Osteoblast (primary cell): ENCODE results near the gene TLE7. TPM values are rescaled to one million over a fixed set of nuclear protein-coding genes. Genes with fewer than 3 reads are reported as not detected.

Experiments used
- DNase-seq: peaks from one replicate; pipeline ENCODE4 v3.0.0; 2011; ENCODE audit warnings: low spot score, mixed read lengths; ENCODE audit not compliant: insufficient read length; ENCODE audit errors: missing footprints
- H2AFZ ChIP-seq: 2 replicates; pipeline ENCODE4 v1.6.0; 2011; ENCODE audit warnings: mild to moderate bottlenecking, low read length
- H3K27ac ChIP-seq: 2 replicates; pipeline ENCODE4 v1.5.1; 2011; ENCODE audit warnings: mild to moderate bottlenecking, low read depth, low read length, moderate library complexity
- H3K27me3 ChIP-seq: 2 replicates; pipeline ENCODE4 v1.6.0; 2012; ENCODE audit warnings: mild to moderate bottlenecking, control low read depth, inconsistent platforms, low read length, moderate library complexity; ENCODE audit not compliant: insufficient read depth
- H3K36me3 ChIP-seq: 2 replicates; pipeline ENCODE4 v1.5.1; 2011; ENCODE audit warnings: mild to moderate bottlenecking, low read length, control low read depth, moderate library complexity; ENCODE audit not compliant: insufficient read depth
- H3K4me1 ChIP-seq: 2 replicates; pipeline ENCODE4 v1.5.1; 2011; ENCODE audit warnings: mild to moderate bottlenecking, low read length, control low read depth, moderate library complexity; ENCODE audit not compliant: insufficient read depth
- H3K4me2 ChIP-seq: 2 replicates; pipeline ENCODE4 v1.6.0; 2011; ENCODE audit warnings: mild to moderate bottlenecking, low read length; ENCODE audit not compliant: insufficient read depth
- H3K4me3 ChIP-seq: fragments of 200-600 bp; sonication (generic); 3 replicates; pipeline ENCODE4 v1.5.1; 2012; ENCODE audit warnings: mild to moderate bottlenecking, low read length, inconsistent platforms; ENCODE audit not compliant: insufficient read depth
- H3K79me2 ChIP-seq: 2 replicates; pipeline ENCODE4 v1.6.0; 2012; ENCODE audit warnings: mild to moderate bottlenecking, low read length, control low read depth, inconsistent platforms; ENCODE audit not compliant: insufficient read depth
- H3K9me3 ChIP-seq: 2 replicates; pipeline ENCODE4 v1.5.1; 2011; ENCODE audit warnings: low read depth, low read length, control low read depth
- H4K20me1 ChIP-seq: 2 replicates; pipeline ENCODE4 v1.6.0; 2012; ENCODE audit warnings: mild to moderate bottlenecking, low read length, control low read depth; ENCODE audit not compliant: insufficient read depth
- total RNA-seq: library from RNA; depleted of rRNA; stranded (reverse); fragments of >200 nt; gene quantifications from 2 replicates; pipeline ENCODE4 v1.2.3, GENCODE V29; 2012
- TF ChIP-seq, protein P1 (sequence below): IDR thresholded peaks from 2 replicates; pipeline ENCODE4 v1.5.1; 2011; ENCODE audit warnings: mild to moderate bottlenecking, low read depth, low read length, moderate library complexity; ENCODE audit errors: extremely low read depth

The TLE7 gene
- total RNA-seq, 1 donor: not detected

- no peaks in the 10 kb centered on the region for H3K36me3 ChIP-seq
- no peak for DNase-seq
- H3K27me3 ChIP-seq: peaks cover 13% of the 10 kb centered on the region
- no peak overlapping the region for H2AFZ ChIP-seq
- no peak overlapping the region for H3K4me2 ChIP-seq
- no peaks in the 10 kb centered on the region for H4K20me1 ChIP-seq
- H3K4me3 ChIP-seq: no peak overlapping the region
- TF ChIP-seq, protein P1, sequence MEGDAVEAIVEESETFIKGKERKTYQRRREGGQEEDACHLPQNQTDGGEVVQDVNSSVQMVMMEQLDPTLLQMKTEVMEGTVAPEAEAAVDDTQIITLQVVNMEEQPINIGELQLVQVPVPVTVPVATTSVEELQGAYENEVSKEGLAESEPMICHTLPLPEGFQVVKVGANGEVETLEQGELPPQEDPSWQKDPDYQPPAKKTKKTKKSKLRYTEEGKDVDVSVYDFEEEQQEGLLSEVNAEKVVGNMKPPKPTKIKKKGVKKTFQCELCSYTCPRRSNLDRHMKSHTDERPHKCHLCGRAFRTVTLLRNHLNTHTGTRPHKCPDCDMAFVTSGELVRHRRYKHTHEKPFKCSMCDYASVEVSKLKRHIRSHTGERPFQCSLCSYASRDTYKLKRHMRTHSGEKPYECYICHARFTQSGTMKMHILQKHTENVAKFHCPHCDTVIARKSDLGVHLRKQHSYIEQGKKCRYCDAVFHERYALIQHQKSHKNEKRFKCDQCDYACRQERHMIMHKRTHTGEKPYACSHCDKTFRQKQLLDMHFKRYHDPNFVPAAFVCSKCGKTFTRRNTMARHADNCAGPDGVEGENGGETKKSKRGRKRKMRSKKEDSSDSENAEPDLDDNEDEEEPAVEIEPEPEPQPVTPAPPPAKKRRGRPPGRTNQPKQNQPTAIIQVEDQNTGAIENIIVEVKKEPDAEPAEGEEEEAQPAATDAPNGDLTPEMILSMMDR: no peak
- H3K27ac ChIP-seq: no peak overlapping the region
- peaks cover 3% of the 10 kb centered on the region for H3K9me3 ChIP-seq
- H3K4me1 ChIP-seq: no peaks in the 10 kb centered on the region
- H3K79me2 ChIP-seq: no peaks in the 10 kb centered on the region
Observed at GRCh38 chr16:71407731-71408130, 34.1 kb downstream of the TLE7 start.

DNA sequence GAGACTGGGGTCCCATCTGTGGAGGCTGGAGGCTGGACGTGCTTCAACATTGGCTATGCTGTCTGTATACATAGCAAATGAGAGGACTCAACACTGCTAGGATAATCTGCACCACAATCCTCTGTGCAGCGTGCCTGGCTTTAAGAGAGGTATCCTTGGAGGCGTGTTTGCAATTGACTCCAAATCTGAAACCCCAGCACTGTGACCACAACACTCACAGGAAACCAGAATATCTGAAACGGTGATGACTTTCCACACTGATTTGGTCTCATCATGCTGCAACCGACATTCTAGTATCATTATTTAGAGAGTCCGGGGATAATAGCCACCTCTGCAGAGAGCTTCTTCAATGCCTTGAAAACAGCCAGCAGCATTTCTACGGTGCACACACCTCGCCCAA, 35.1 kb downstream of the TLE7 start:
- peaks cover 11% of the 10 kb centered on the region for H3K27me3 ChIP-seq
- no peak overlapping the region for H2AFZ ChIP-seq
- H3K27ac ChIP-seq: no peak overlapping the region
- H3K4me2 ChIP-seq: no peak overlapping the region
- no peaks in the 10 kb centered on the region for H3K79me2 ChIP-seq
- H3K9me3 ChIP-seq: peaks cover 3% of the 10 kb centered on the region
- no peaks in the 10 kb centered on the region for H3K36me3 ChIP-seq
- H3K4me1 ChIP-seq: no peaks in the 10 kb centered on the region
- TF ChIP-seq, protein P1: no peak
- H3K4me3 ChIP-seq: no peak overlapping the region
- no peak for DNase-seq
- no peaks in the 10 kb centered on the region for H4K20me1 ChIP-seq

GRCh38 chr16:71406316-71406715, 35.5 kb downstream of the TLE7 start:
- H3K9me3 ChIP-seq: peaks cover 3% of the 10 kb centered on the region
- H3K27ac ChIP-seq: no peak overlapping the region
- no peak overlapping the region for H3K4me2 ChIP-seq
- H3K36me3 ChIP-seq: no peaks in the 10 kb centered on the region
- no peak overlapping the region for H2AFZ ChIP-seq
- TF ChIP-seq, protein P1: no peak
- H3K27me3 ChIP-seq: peaks cover 11% of the 10 kb centered on the region
- H3K4me1 ChIP-seq: no peaks in the 10 kb centered on the region
- H3K4me3 ChIP-seq: no peak overlapping the region
- no peaks in the 10 kb centered on the region for H4K20me1 ChIP-seq
- no peak for DNase-seq
- no peaks in the 10 kb centered on the region for H3K79me2 ChIP-seq

- TF ChIP-seq, protein P1: no peak
- no peak overlapping the region for H2AFZ ChIP-seq
- no peak overlapping the region for H3K4me3 ChIP-seq
- H3K27ac ChIP-seq: no peak overlapping the region
- no peaks in the 10 kb centered on the region for H3K79me2 ChIP-seq
- peaks cover 3% of the 10 kb centered on the region for H3K9me3 ChIP-seq
- no peaks in the 10 kb centered on the region for H3K4me1 ChIP-seq
- H3K27me3 ChIP-seq: peaks cover 7% of the 10 kb centered on the region
- no peak for DNase-seq
- H3K4me2 ChIP-seq: no peak overlapping the region
- H4K20me1 ChIP-seq: no peaks in the 10 kb centered on the region
- H3K36me3 ChIP-seq: no peaks in the 10 kb centered on the region
Observed at GRCh38 chr16:71404364-71404763, 37.5 kb downstream of the TLE7 start.
